Measurements from ENCODE around the gene GP1BB.

Gene GP1BB

DNA sequence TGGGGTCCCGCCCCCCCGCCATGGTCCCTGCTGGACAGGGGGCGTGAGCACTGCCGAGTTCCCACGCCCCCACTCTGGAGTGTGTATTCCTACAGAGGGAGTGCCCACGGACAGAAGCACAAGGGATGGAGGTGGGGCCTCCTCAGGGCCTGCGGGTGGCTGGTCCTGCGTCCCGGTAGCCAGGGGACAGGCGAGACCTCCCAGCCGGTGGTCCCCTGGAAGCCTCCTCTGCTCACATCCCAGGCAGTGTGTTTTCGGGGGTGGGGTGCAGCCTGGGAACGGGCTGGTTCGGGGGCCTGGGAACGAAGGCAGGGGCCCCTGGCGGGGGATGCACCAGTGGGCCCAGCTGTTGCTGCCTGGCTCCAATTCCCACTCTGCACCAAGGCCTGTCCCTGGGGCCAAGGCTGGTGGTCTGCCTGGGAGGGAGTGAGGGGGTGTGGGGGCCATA, 16.1 kb downstream of the GP1BB start:
- no peak for DNase-seq (ENCODE audit: low read depth, low spot score)
- in situ Hi-C loops (cut with HindIII; ENCODE audit: low sequenced_read_pairs) = no loop called here

DNA sequence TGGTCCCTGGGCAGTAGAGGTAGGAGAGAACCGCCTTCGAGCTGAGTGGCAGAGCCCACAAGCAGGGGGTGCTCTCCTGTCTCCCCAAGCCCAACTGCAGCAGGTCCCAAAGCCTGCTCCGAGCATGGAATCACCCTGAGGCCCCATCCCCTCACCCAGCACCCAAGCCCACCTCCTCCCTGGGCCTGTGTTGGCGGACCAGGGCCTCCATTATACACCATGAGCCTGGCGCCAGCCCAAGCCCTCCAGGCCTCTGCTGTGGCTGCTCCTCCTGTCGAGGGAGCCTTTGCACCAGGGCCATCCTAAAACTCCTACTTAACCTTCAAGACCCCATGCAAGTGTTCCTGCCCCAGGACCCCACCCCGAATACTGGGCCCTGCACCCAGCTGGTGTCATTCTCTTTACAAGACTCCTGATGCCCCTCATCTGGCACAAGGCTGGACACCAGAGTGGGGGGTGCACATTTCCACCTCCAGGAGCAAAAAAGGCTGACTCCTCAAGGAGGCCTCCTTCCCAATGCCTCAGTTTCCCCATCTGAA, 16.6 kb downstream of the GP1BB start:
- in situ Hi-C loops (cut with HindIII; ENCODE audit: low sequenced_read_pairs) = no loop called here
- no peak overlapping the region for H3K4me3 ChIP-seq (ENCODE audit: low read depth, low read length)
- DNase-seq (ENCODE audit: low read depth, low spot score) = no peak
- TF ChIP-seq, protein P1, sequence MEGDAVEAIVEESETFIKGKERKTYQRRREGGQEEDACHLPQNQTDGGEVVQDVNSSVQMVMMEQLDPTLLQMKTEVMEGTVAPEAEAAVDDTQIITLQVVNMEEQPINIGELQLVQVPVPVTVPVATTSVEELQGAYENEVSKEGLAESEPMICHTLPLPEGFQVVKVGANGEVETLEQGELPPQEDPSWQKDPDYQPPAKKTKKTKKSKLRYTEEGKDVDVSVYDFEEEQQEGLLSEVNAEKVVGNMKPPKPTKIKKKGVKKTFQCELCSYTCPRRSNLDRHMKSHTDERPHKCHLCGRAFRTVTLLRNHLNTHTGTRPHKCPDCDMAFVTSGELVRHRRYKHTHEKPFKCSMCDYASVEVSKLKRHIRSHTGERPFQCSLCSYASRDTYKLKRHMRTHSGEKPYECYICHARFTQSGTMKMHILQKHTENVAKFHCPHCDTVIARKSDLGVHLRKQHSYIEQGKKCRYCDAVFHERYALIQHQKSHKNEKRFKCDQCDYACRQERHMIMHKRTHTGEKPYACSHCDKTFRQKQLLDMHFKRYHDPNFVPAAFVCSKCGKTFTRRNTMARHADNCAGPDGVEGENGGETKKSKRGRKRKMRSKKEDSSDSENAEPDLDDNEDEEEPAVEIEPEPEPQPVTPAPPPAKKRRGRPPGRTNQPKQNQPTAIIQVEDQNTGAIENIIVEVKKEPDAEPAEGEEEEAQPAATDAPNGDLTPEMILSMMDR (IDR thresholded peaks at IDR 0.05; ENCODE audit: low read depth, low read length) = no peak

More for the DNA sequence above, 16.1 kb downstream of the GP1BB start:
- no peak overlapping the region for H3K4me3 ChIP-seq (ENCODE audit: low read depth, low read length)
- TF ChIP-seq, protein P1 (IDR thresholded peaks at IDR 0.05; ENCODE audit: low read depth, low read length) = no peak

DNA sequence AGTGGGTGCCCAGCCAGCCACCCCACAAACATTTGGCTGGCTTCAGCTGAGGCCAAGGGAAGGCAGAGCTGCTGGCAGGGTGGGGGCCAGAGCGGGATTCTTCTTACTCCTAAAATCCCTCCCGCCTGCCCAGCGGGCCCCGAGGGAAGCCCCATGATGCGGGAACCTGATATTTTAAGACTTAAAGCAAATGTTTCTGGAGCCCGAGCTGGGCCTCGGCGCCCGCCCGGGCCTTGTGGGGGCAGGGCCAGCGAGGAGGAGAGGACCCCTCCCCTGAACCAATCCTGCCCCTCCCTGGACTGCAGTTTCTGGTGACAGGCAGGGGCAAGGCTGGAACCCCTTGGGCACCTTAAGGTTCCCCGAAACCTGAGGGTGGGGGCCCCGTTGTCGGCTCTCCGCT, 17.2 kb downstream of the GP1BB start:
- no peak for DNase-seq (ENCODE audit: low read depth, low spot score)
- H3K4me3 ChIP-seq (ENCODE audit: low read depth, low read length) = no peak overlapping the region
- in situ Hi-C loops (cut with HindIII; ENCODE audit: low sequenced_read_pairs) = no loop called here
- TF ChIP-seq, protein P1 (IDR thresholded peaks at IDR 0.05; ENCODE audit: low read depth, low read length) = no peak

DNA sequence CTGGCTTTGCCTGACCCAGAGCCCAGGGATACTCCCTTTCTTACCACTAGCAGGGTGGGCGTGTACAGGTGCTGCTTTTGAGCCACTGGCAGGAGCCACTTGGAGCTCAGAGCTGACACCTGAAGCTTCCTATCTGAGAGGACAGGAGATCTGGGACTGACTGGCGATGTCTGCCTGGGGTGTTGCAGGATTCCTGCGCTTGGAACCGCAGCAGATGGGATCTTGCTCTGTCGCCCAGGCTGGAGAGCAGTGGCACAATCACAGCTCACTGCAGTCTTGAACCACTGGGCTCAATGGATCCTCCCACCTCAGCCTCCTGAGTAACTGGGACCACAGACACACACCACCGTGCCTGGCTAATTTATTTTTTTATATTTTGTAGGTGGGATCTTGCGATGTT, 17.7 kb downstream of the GP1BB start:
- TF ChIP-seq, protein P1 (IDR thresholded peaks at IDR 0.05; ENCODE audit: low read depth, low read length) = no peak
- in situ Hi-C loops (cut with HindIII; ENCODE audit: low sequenced_read_pairs) = no loop called here
- DNase-seq (ENCODE audit: low read depth, low spot score) = no peak
- H3K4me3 ChIP-seq (ENCODE audit: low read depth, low read length) = no peak overlapping the region

DNA sequence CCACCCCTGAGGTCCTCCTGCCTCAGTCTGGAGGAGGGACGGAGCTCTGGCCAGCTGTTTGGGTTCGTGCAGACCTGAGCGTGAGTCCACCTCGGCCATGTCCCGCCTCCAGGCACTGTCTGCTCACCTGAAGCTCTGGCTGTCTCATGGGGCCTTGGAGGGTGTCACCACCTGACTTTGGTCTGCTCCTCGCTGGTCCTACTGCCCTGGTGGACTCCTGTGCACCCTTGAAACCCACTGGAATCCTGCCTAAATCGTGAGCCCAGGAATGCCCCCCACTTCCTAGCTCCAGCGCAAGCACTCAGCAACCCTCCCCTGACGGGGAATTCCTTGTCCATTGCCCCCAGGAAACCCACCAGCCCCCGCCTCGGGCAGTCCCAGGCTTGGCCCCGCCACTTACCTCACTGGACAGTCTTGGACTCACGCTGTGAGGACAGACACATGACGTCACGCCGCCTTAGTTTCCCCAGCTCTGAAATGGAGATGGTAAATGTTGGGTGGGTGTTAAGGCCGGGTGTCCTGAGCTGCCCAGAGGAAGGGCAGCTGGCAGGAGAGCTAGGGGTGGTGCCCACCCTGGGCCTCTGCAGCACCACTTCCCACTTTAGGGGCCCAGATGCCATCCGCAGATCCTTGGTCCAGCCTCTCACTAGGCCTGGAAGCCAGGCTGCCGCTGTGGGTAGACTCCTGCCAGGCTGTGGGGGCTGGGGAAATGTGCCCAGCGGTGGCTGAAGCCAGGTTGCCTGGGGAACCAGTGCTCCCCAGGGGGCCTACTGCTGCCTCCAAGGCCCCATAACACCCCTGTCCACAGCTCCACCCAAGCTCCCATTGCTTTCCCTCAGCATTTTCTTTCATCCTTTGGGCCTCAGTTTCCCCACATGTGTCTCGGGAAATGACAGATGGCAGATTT, 19.1 kb downstream of the GP1BB start:
- DNase-seq (ENCODE audit: low read depth, low spot score) = no peak
- TF ChIP-seq, protein P1 (IDR thresholded peaks at IDR 0.05; ENCODE audit: low read depth, low read length) = no peak
- H3K4me3 ChIP-seq (ENCODE audit: low read depth, low read length) = no peak overlapping the region
- in situ Hi-C loops (cut with HindIII; ENCODE audit: low sequenced_read_pairs) = no loop called here

DNA sequence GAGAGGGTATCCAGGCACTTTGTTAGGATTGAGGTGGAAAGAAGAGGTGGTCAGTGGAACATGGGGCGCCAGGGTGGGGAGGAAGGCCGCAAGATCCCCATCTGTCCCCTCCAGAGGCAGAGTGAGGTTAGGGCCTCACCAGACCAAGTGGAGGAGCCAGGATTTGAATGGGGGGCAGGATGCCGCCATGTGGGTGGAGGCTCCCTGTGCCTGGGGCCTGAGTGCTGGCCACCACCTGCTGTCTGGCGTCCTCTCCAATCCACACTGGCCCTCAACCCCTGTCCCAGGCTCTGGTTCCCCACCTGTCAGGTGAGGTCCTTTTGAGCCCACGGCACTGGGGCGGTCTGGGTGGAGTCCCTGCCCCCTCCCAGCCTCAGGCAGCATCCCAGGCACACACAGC, 19.7 kb downstream of the GP1BB start:
- in situ Hi-C loops (cut with HindIII; ENCODE audit: low sequenced_read_pairs) = no loop called here
- TF ChIP-seq, protein P1 (IDR thresholded peaks at IDR 0.05; ENCODE audit: low read depth, low read length) = no peak
- no peak overlapping the region for H3K4me3 ChIP-seq (ENCODE audit: low read depth, low read length)
- DNase-seq (ENCODE audit: low read depth, low spot score) = no peak

All from astrocyte of the spinal cord (primary cell).